ENCODE measurements around the gene HSD17B8.

HSD17B8 gene

DNA sequence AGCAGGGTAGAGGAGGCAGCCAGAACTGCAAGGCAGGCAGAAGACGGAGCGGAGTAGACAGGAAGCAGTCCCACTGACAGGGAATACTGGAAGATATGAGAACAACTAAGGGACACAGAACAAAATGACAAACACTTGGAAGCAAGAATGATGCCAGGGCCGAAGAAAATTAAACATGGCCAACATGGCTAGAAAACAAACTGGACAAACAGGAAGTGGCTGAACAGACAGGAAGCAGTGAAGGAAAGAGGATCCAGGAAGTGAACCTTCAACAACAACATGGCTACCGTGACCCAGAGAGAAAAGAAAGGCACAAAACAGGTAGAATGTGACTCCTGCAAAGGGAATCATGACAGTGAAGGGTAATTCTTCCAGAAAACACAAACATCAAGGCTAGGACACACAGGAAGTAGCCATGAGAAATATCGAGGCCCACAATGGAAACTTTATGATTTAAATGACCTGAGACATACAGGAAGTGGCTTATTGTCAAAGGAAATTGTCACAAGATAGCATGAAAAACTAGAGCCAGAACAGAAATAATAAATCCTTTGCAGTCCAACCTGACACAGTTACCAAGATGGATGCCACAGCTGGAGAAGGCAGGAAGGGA, 21.3 kb upstream of the HSD17B8 start:
- H3K27ac ChIP-seq (ENCODE audit: insufficient read depth, low read length, poor library complexity, severe bottlenecking): no peak overlapping the region
- no peak for DNase-seq

DNA sequence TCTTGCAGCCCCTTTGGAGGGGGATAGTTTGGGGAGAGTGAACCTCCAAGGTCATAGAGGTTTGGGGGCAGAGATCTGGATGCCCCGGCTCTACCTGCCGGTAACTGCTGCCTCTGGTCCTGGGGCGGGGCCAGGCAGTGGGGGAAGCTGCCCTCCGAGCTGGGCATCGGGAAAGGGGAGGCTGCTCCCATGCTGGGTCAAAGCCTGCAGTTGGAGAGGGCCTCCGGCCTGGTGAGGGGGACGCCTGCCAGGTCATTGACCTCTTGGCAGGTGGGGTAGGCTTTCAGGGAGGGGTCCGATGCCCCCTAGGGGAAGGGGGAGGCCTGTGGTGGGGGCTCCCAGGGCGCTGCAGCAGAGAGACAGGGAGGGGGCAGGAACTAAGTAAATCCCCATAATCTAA, 19.3 kb upstream of the HSD17B8 start:
- no peaks in the 10 kb centered on the region for H3K36me3 ChIP-seq (ENCODE audit: control insufficient read depth, insufficient read depth, low read length)
- no peak for DNase-seq
- H3K27me3 ChIP-seq (replicated peaks; ENCODE audit: control insufficient read depth, insufficient read depth, low read length, poor library complexity, severe bottlenecking): peaks cover 3% of the 10 kb centered on the region

More for the DNA sequence above, 21.3 kb upstream of the HSD17B8 start:
- H3K27me3 ChIP-seq (replicated peaks; ENCODE audit: control insufficient read depth, insufficient read depth, low read length, poor library complexity, severe bottlenecking): no peaks in the 10 kb centered on the region
- peaks cover 12% of the 10 kb centered on the region for H3K4me1 ChIP-seq (ENCODE audit: control insufficient read depth, insufficient read depth, low read length, poor library complexity, severe bottlenecking)
- H3K36me3 ChIP-seq (ENCODE audit: control insufficient read depth, insufficient read depth, low read length): no peaks in the 10 kb centered on the region
- H3K9me3 ChIP-seq (ENCODE audit: control insufficient read depth, low read length): no peaks in the 10 kb centered on the region
- H3K4me3 ChIP-seq (ENCODE audit: insufficient read depth, low read depth, low read length, poor library complexity, severe bottlenecking): no peak overlapping the region

DNA sequence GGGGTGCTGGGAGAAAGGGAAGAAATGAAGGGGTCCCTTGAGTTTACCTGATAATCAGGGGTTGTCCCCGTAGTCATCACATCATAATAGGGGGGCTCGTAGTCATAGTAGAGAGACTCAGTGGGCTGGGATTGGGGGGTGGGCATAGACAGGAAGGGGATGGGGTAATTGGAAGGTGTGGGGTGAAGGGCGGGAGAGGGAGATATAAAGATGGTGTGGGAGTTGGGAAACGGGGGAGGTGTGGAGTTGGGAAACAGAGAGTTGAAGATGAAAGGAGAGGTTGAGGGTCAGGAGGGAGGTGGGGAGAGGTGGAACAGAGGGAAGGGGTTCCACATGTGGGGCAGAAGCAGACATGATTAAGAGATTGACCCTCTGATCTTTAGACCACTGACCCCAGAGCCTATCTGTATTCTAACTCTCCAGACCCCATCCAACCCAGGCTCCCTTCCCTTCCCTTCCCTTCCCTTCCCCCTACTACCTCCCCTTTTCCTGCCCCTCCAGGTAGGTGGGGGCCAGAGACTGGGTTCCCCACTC, 18.7 kb upstream of the HSD17B8 start:
- Histone ChIP-seq H3K4me1 (ENCODE audit: control insufficient read depth, insufficient read depth, low read length, poor library complexity, severe bottlenecking) (peaks cover 12% of the 10 kb centered on the region), H3K36me3 (ENCODE audit: control insufficient read depth, insufficient read depth, low read length) (no peaks in the 10 kb centered on the region), H3K27ac (ENCODE audit: insufficient read depth, low read length, poor library complexity, severe bottlenecking) (no peak overlapping the region), H3K9me3 (ENCODE audit: control insufficient read depth, low read length) (no peaks in the 10 kb centered on the region), H3K4me3 (ENCODE audit: insufficient read depth, low read depth, low read length, poor library complexity, severe bottlenecking) (no peak overlapping the region), H3K27me3 (replicated peaks; ENCODE audit: control insufficient read depth, insufficient read depth, low read length, poor library complexity, severe bottlenecking) (peaks cover 3% of the 10 kb centered on the region)
- DNase-seq: no peak

More for the DNA sequence above, 19.3 kb upstream of the HSD17B8 start:
- Histone ChIP-seq H3K4me1 (ENCODE audit: control insufficient read depth, insufficient read depth, low read length, poor library complexity, severe bottlenecking) (peaks cover 12% of the 10 kb centered on the region), H3K9me3 (ENCODE audit: control insufficient read depth, low read length) (no peaks in the 10 kb centered on the region), H3K27ac (ENCODE audit: insufficient read depth, low read length, poor library complexity, severe bottlenecking) (no peak overlapping the region), H3K4me3 (ENCODE audit: insufficient read depth, low read depth, low read length, poor library complexity, severe bottlenecking) (no peak overlapping the region)

DNA sequence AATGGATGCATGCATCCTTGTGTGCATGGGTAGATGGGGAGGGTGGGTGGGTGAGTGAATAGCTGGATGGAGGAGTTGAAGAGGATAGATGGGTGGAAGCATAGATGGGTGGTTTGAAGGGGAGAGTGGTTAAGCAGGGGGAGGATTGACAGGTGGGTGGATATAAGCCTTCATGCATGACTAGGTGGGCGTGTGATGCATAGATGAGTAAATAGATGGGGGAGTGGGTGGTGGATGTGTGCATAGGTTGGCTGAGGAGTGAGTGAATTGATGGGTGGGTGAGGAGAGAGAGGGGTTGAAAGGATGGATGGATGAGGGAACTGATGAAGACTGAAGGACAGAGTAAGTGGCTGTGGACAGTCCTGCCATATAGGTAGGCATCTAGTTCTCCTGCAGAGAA, 16.6 kb upstream of the HSD17B8 start:
- no peak overlapping the region for H3K27ac ChIP-seq (ENCODE audit: insufficient read depth, low read length, poor library complexity, severe bottlenecking)
- H3K27me3 ChIP-seq (replicated peaks; ENCODE audit: control insufficient read depth, insufficient read depth, low read length, poor library complexity, severe bottlenecking): peaks cover 16% of the 10 kb centered on the region
- no peaks in the 10 kb centered on the region for H3K36me3 ChIP-seq (ENCODE audit: control insufficient read depth, insufficient read depth, low read length)
- H3K4me1 ChIP-seq (ENCODE audit: control insufficient read depth, insufficient read depth, low read length, poor library complexity, severe bottlenecking): peaks cover 20% of the 10 kb centered on the region
- DNase-seq: no peak
- no peak overlapping the region for H3K4me3 ChIP-seq (ENCODE audit: insufficient read depth, low read depth, low read length, poor library complexity, severe bottlenecking)
- no peaks in the 10 kb centered on the region for H3K9me3 ChIP-seq (ENCODE audit: control insufficient read depth, low read length)

DNA sequence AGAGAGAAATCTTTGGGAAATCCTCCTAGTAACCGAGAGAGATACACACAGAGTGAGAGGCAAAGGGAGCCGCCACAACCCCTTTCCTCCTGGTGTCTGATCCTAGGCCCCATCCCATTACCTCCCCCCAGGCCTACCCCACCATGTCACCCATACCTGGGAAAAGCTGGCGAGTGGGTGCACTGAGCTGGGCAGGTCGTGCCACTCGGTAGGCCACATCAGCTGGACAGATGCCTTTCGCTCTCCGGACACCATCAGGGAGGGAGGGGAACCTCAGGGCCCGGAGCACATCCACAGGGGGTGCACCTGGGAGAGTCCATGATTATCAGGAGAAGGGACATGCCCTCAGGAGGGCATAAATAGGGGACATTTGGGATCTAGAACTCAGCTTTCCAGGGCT, 15.3 kb upstream of the HSD17B8 start:
- Histone ChIP-seq H3K27me3 (replicated peaks; ENCODE audit: control insufficient read depth, insufficient read depth, low read length, poor library complexity, severe bottlenecking) (peaks cover 16% of the 10 kb centered on the region), H3K27ac (ENCODE audit: insufficient read depth, low read length, poor library complexity, severe bottlenecking) (no peak overlapping the region), H3K4me3 (ENCODE audit: insufficient read depth, low read depth, low read length, poor library complexity, severe bottlenecking) (no peak overlapping the region), H3K9me3 (ENCODE audit: control insufficient read depth, low read length) (no peaks in the 10 kb centered on the region), H3K4me1 (ENCODE audit: control insufficient read depth, insufficient read depth, low read length, poor library complexity, severe bottlenecking) (peaks cover 17% of the 10 kb centered on the region), H3K36me3 (ENCODE audit: control insufficient read depth, insufficient read depth, low read length) (peaks cover 2% of the 10 kb centered on the region)
- no peak for DNase-seq

DNA sequence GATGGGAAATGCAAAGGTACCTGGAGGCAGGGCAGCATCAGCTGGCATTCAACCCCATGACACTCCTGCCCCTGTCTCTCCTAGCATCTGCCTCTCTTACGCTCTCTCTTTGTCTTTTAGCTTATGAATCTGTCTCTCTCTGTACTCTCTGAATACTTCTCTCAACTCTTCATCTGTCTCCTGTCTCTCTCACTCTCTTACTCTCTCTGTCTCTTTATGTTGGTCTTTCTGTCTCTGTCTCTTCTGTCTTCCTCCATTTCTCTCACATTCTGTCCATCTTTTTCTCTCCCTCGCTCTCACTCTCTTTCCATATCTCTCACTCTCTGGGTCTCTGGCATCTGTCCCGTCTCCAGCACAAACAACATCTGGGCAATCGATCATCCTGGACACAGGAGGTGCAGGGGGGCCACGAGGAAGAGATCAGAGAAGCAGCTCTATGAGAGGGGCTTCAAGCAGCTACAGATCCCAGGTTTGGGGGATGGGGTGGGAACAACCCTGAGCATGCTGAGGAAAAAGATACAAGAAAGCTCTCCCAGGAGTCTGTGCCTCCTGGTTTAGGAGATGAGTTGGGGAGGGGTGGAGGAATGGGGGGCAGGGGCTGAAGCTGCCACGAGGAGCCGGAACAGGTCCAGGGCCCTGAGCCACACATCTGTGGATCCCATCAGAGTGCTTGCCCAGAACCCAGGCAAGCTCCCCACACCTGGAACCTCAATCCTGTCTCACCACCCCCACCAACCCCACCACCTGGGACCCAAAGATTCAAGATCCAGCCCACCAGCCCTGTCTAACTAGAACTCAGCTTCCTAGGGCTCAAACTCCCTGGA, 14.6 kb upstream of the HSD17B8 start:
- peaks cover 9% of the 10 kb centered on the region for H3K36me3 ChIP-seq (ENCODE audit: control insufficient read depth, insufficient read depth, low read length)
- no peak overlapping the region for H3K4me3 ChIP-seq (ENCODE audit: insufficient read depth, low read depth, low read length, poor library complexity, severe bottlenecking)
- no peak for DNase-seq
- H3K27ac ChIP-seq (ENCODE audit: insufficient read depth, low read length, poor library complexity, severe bottlenecking): no peak overlapping the region
- peaks cover 14% of the 10 kb centered on the region for H3K4me1 ChIP-seq (ENCODE audit: control insufficient read depth, insufficient read depth, low read length, poor library complexity, severe bottlenecking)
- peaks cover 16% of the 10 kb centered on the region for H3K27me3 ChIP-seq (replicated peaks; ENCODE audit: control insufficient read depth, insufficient read depth, low read length, poor library complexity, severe bottlenecking)
- no peaks in the 10 kb centered on the region for H3K9me3 ChIP-seq (ENCODE audit: control insufficient read depth, low read length)

DNA sequence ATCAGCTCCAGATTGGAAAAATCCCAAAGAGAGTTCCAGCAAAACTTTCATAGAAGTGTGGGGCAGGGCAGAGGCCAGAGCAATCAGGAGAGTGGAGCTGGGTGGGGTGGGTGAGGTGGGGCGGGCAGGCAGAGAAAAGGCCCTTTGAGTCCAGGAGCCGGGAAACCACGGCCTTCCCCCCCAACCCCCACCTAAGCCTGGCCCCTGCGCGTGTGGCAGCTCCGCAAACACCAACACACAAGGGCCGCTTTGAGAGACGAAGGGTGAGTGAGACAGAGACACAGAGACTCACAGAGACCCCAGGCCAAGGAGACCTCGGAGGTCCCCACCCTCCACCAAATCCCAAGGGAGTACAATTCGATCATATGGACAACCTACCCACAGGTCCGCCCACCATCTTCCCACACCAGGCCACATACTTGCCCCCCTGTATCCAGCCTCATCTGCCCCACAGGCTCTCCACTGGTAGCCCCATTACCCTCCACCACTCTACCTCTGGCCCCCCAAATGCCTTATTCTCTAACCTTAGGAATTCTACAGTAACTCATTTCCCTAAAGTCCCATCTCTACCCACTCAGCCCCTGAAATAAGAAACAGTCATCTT, 13.8 kb upstream of the HSD17B8 start:
- no peaks in the 10 kb centered on the region for H3K9me3 ChIP-seq (ENCODE audit: control insufficient read depth, low read length)
- H3K36me3 ChIP-seq (ENCODE audit: control insufficient read depth, insufficient read depth, low read length): peaks cover 16% of the 10 kb centered on the region
- H3K4me3 ChIP-seq (ENCODE audit: insufficient read depth, low read depth, low read length, poor library complexity, severe bottlenecking): no peak overlapping the region
- peaks cover 16% of the 10 kb centered on the region for H3K27me3 ChIP-seq (replicated peaks; ENCODE audit: control insufficient read depth, insufficient read depth, low read length, poor library complexity, severe bottlenecking)
- no peak overlapping the region for H3K27ac ChIP-seq (ENCODE audit: insufficient read depth, low read length, poor library complexity, severe bottlenecking)
- no peak for DNase-seq
- H3K4me1 ChIP-seq (ENCODE audit: control insufficient read depth, insufficient read depth, low read length, poor library complexity, severe bottlenecking): peaks cover 14% of the 10 kb centered on the region

DNA sequence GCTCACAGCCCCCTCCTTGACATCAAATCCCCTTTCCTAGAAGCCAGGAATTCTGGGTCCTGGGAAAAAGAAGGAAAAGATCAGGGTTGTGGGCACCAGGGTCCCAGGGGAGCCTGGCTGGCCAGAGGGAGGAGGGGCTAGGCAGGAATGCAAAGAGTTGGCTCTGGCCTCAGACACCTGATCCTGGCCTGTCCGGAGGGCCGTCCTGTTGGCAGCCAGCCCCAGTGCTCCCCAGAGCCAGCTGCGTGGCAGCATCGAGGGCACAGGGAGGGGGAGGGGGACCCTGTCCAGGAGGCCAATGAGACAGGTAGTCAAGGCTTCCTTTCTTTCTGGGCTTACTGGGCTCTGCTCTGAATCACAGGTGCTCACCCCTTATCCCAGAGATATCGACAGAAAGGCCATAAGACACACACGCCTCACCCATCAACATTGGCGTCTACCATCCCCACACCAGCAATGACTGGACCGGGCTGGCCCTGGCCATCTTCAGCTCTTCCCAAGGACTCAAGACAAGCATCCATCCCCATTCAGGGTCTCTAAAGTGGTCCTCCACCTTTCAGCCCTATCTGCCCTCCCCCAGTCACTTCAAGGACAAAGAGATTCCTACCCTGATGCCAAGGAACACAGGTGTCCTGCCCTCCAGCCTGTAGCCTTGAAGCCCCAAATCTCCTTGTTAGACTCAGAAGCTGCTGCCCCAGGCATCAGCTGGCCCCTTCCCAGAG, 12.9 kb upstream of the HSD17B8 start:
- DNase-seq: no peak
- Histone ChIP-seq H3K4me3 (ENCODE audit: insufficient read depth, low read depth, low read length, poor library complexity, severe bottlenecking) (peak overlapping the region; percentile 21), H3K36me3 (ENCODE audit: control insufficient read depth, insufficient read depth, low read length) (peaks cover 26% of the 10 kb centered on the region), H3K9me3 (ENCODE audit: control insufficient read depth, low read length) (no peaks in the 10 kb centered on the region), H3K27ac (ENCODE audit: insufficient read depth, low read length, poor library complexity, severe bottlenecking) (no peak overlapping the region), H3K27me3 (replicated peaks; ENCODE audit: control insufficient read depth, insufficient read depth, low read length, poor library complexity, severe bottlenecking) (peaks cover 16% of the 10 kb centered on the region), H3K4me1 (ENCODE audit: control insufficient read depth, insufficient read depth, low read length, poor library complexity, severe bottlenecking) (peaks cover 14% of the 10 kb centered on the region)

DNA sequence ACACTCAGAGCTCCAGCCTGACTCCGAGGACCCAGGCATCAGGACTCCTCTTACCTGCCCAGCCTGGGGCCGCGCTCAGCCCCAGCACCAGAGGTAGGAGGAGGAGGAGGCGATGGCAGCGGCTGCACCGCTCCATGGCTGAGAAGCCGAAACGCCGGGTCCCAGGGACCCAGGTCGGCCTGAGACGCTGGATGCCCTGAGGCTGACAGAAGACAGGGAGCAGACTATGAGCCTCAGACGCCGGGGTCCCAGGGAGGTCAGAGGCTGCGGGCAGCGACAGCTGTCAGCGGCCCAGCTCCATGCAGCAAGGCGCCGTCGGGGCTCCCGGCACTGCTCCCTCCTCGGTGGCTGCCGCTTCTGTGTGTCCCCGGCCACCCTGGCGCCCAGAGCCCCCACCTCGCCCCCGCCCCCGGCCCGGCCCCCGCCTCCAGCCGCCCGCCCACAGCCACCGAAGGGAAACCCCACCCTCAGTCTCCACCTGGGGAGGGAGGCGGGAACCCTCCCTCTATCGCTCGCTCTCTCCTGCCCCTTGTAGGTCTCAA, 12.3 kb upstream of the HSD17B8 start, which contains the start of gene COL11A2:
TSS of gene COL11A2 (minus strand) at position 363 of the 542 bp plus-strand sequence. CDS start at position 136, 227 bp downstream.
- DNase-seq: peak in 1 of 3 donors; percentile 17
- peaks cover 14% of the 10 kb centered on the region for H3K4me1 ChIP-seq (ENCODE audit: control insufficient read depth, insufficient read depth, low read length, poor library complexity, severe bottlenecking)
- H3K4me3 ChIP-seq (ENCODE audit: insufficient read depth, low read depth, low read length, poor library complexity, severe bottlenecking): peak within 1 kb of the TSS; percentile 48
- peaks cover 16% of the 10 kb centered on the region for H3K27me3 ChIP-seq (replicated peaks; ENCODE audit: control insufficient read depth, insufficient read depth, low read length, poor library complexity, severe bottlenecking)
- H3K36me3 ChIP-seq (ENCODE audit: control insufficient read depth, insufficient read depth, low read length): peaks cover 30% of the 10 kb centered on the region
- H3K9me3 ChIP-seq (ENCODE audit: control insufficient read depth, low read length): no peaks in the 10 kb centered on the region
- H3K27ac ChIP-seq (ENCODE audit: insufficient read depth, low read length, poor library complexity, severe bottlenecking): peak within 1 kb of the TSS; percentile 3

Measured in effector memory CD4-positive, alpha-beta T cell (primary cell).